GM21447 (cell line): ENCODE data around the gene PDS5A.
A peak's percentile ranks its signal among the peaks of the same experiment; 100 is the strongest.
"Not testable (repeated sequence)": the region's sequence is repeated elsewhere in the genome, so short reads cannot be mapped to it uniquely, and the experiment has no call there.

Source experiments
- ATAC-seq: cut with Tn5 transposase; IDR thresholded peaks from one replicate; pipeline ENCODE4 v1.9.1; 2021; ENCODE audit not compliant: unreplicated experiment

The PDS5A gene

GRCh38 chr4:39963656-39964055 lies 14.1 kb downstream of the PDS5A start:
- ATAC-seq = no peak

DNA sequence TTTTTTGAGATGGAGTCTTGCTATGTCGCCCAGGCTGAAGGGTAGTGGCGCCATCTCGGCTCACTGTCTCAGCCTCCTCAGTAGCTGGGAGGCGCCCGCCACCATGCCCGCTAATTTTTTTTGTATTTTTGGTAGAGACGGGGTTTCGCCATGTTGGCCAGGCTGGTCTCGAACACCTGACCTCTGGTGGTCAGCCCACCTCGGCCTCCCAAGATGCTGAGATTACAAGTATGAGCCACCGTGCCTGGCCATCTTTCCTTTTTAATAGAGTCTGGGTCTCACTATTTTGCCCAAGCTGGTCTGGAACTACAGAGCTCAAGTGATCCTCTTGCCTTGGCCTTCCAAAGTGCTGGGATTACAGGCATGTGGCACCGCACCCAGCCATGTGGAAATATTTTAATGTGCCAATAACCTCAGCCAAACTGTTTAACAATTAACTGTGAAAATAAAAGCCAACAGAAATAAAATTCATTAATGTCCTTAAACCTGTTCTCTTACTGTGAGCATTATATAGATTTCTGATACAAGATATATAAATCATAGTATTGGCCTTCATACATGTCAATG lies 16.3 kb downstream of the PDS5A start:
- ATAC-seq = no peak

DNA sequence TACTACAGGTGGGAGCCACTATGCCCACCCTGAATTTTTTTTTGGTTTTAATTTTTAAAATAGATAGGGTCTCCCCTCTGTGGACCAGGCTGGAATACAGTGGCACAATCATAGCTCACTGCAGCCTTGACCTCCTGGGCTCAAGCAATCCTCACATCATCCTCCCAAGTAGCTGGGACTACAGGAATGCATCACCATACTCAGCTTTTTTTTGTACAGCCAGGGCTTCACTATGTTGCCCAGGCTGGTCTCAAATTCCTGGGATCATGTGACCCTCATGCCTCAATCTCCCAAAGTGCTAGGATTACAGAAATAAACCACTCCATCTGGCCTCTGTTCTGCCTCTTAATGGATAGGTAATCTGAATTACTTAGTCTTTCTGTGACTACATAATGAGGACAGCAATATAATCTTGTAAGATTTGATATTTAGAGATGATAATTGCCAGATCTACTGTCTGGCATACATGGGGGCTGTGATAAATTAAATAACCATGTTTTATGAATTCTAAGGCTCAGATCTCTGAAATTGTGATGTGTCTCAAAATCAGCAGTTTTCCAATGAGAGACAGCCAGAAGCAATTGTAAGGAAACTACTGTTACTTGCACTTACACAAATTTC lies 26.7 kb downstream of the PDS5A start:
- no peak for ATAC-seq

GRCh38 chr4:39947963-39948362 lies 29.7 kb downstream of the PDS5A start:
- ATAC-seq = no peak

DNA sequence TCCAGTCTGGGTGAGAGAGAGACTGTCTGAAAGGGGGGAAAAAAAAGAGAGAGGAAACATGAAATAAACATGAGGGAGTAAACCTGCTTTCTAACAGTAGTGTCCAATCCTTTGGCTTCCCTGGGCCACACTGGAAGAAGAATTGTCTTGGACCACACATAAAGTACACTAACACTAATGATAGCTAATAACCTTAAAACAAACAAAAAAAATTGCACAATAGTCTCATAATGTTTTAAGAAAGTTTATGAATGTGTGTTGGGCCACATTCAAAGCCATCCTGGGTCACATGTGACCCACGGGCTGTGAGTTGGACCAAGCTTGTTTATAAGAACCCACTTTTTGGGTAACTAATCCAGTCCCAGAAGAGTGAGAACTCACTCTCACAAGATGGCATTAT lies 30.3 kb downstream of the PDS5A start:
- no peak for ATAC-seq

DNA sequence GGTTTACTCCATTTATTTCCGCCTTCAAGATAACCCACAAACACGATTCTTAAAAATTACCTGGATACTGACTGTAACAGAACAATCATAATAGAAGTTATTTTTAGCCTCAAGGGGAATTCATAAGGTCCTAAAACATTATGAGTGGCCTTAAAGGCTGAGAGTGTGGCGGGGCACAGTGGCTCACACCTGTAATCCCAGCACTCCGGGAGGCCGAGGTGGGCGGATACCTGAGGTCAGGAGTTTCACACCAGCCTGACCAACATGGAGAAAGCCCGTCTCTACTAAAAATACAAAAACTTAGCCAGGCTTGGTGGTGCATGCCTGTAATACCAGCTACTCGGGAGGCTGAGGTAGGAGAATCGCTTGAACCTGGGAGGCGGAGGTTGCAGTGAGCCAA lies 33.5 kb downstream of the PDS5A start:
- ATAC-seq = not testable (repeated sequence)

DNA sequence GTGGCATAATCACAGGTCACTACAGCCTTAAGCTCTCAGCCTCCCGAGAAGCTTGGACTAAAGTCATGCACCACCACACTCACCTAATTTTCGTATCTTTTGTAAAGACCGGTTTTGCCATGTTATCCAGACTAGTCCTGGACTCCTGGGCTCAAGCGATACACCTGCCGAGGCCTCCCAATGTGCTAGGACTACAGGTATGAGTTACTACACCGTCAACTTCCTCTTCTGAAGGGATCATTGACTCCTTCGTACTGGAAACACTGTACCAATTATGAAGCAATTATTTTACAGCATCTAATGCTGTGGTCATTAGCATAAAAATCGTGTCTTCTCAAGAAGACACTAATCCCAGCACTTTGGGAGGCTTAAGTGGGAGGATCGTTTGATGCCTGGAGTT lies 35.2 kb downstream of the PDS5A start:
- ATAC-seq = no peak

GRCh38 chr4:39941682-39942217 lies 36.0 kb downstream of the PDS5A start:
- no peak for ATAC-seq

- peak; percentile 54 for ATAC-seq
Observed at GRCh38 chr4:39937683-39938268, 39.9 kb downstream of the PDS5A start.

DNA sequence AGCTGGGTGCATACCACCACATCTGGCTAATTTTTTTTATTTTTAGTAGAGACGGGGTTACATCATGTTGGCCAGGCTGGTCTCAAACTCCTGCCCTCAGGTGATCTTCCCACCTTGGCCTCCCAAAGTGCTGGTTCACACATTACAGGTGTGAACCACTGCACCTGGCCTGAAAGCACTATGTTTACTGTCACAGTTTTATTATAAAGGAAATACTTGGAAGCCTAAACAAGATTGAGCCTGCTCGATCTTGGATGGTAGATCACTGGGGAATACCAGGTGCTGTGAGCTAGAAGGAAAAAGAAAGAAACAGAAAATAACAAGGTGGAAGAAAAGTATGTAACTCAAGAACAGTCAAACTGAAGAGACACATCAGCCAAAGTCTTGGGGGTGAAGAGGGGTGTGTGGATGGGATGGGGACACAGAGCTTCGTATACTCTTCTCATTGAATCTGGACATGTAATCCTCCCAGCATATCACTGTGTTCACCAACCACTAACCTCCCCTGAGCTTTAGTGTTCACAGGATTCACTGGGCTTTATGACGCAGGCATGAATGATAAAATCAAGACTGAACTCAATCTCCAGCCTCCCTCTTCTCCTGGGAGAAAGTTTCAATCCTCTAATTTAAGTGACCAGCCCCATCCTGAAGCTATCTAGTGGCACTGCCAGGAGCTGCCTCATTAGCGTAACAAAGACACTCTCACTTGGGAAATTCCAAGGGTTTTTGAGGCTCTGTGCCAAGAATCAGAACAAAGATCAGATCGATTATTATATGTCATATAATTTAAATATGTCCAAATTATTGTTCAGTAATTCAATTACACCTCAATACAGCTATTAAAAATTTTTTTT lies 40.9 kb downstream of the PDS5A start:
- no peak for ATAC-seq

DNA sequence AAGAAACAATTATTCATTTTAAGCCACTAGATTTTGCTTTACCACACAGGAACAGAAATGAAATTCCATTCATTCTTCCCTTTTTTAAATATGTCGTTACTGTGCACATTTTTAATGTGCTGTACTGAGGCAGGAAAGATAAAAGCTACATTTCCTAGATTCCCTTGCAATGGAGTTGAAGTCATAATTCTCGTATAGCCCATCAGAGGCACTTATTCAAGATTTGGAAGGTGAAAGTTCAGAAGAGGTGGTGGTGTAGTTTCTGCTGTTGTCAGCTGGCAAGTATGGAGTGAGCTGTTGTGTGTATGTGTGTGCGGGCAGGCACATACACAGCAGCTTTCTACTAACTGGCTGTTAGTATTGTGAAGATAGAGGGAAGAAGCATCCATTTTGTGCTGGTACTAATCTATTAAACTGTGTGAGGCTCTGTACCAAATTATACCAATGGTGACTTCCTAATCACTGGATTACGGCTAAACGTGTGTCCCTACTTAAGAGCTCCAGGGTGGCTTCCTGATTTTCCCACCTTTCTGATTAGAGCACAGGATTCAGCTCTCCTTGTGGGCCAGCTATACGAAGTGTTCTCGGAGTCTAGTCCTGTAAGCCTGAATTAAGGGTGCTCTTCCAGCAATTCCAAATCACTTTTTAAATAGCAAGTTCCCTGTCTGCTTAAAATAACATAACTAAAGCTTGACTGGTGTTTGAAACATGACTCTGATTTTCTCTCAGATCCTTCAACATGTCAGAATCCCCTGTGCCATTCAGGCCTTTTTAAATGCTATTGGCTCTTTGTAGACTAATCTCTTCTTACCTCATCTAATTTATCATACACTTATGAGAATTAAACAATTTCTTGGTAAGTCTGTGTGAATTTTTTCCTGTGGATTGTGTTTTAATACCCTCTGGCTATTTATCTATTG lies 43.8 kb downstream of the PDS5A start:
- ATAC-seq = no peak

DNA sequence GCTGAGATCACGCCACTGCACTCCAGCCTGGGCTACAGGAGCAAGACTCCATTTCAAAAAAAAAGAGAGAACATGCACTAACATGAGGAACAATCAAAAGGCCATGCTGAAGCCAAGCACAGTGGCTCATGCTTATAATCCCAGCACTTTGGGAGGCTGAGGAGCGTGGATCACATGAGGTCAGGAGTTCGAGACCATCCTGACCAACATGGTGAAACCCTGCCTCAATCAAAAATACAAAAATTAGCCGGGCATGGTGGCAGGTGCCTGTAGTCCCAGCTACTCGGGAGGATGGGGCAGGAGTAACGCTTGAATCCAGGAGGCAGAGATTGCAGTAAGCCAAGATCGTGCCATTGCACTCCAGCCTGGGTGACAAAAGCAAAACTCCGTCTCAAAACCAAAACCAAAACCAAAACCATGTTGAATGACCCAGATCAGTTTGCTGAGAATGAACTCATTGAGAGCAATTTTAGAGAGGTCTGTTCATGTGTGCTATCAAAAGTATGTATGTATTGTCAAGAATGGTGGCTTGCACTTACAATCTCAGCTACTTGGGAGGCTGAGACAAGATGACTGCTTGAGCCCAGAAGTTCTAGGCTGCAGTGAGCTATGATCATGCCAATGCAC lies 44.8 kb downstream of the PDS5A start:
- ATAC-seq = no peak

- ATAC-seq = no peak
Observed at GRCh38 chr4:39931441-39931901, 46.2 kb downstream of the PDS5A start.

DNA sequence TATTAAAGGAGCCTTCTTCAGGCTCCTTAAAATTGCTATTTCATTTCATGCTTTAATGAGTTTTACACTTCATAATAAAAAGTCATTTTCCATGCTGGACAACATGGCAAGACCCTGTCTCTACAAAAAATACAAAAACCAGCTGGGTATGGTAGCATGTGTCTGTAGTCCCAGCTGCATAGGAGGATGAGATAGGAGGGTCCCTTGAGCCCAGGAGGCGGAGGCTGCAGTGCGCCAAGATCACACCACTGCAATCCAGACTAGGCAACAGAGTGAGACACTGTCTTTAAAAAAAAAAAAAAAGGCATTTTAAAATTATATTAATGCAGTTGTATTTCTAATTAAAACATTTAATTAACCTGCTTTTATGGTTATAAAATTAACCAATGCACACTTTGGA lies 49.2 kb downstream of the PDS5A start:
- no peak for ATAC-seq

GRCh38 chr4:39924014-39924413 lies 53.7 kb downstream of the PDS5A start:
- ATAC-seq = no peak

- ATAC-seq = no peak
Observed at GRCh38 chr4:39922399-39922798, 55.3 kb downstream of the PDS5A start.

DNA sequence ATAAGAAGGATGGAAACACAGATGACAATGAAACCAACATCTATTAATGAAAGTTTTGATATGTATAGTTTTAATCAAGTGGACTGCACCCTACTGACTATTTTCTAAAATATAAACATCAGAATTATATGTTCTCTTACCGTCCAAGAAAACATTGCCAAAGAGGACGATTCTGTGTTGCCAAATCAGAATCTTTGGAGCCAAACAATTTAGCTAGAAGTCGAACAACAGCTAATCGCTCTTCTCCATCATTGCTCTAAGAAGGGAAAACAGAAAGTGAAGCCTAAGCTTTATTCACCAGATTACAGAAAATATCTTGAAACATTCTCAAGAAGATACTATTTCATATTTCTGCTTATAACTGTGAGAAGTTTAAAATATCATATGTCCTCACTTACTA lies 64.2 kb downstream of the PDS5A start:
- ATAC-seq = no peak

GRCh38 chr4:39910064-39910463 lies 67.6 kb downstream of the PDS5A start:
- ATAC-seq = no peak

DNA sequence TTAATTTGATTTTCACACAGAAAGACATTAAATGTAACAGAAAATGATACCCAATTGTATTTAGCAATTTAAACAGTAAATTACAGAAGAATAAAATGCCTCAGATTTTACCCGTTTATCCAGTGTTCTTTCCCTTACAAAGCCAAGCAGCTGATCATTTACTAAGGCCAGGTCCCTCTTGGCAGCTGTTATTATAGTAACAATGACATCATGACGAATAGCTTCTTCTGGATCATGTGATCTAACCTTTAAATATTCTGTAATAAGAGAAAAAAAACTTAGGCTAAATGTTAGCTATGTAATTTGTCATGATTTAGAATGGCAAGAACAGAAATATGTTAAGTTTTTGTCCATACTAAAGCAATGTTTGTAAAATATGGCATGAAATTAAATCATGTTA lies 69.4 kb downstream of the PDS5A start:
- no peak for ATAC-seq

GRCh38 chr4:39905656-39906055 lies 72.1 kb downstream of the PDS5A start:
- ATAC-seq = no peak
